ENCODE results near the gene ELOVL7. TPM values are rescaled to one million over a fixed set of nuclear protein-coding genes. Genes with fewer than 3 reads are reported as not detected.

ELOVL7 gene
- total RNA-seq, 1 experiment from 2014 or later = 2.5 TPM

- Histone ChIP-seq H3K9me3 (ENCODE audit: control insufficient read depth, low read depth, low read length) (no peaks in the 10 kb centered on the region), H3K18ac (ENCODE audit: insufficient read length, low read depth, low read length) (no peak overlapping the region), H2BK5ac (ENCODE audit: insufficient read length, low read length) (no peak overlapping the region), H2BK120ac (ENCODE audit: low read depth, low read length, poor library complexity, severe bottlenecking) (no peak overlapping the region), H2AFZ (ENCODE audit: low read length) (no peak overlapping the region), H3K14ac (ENCODE audit: insufficient read depth, low read length) (no peak overlapping the region), H4K91ac (ENCODE audit: insufficient read length, low read depth, low read length) (no peak overlapping the region), H2BK12ac (ENCODE audit: insufficient read length, low read depth, low read length) (no peak overlapping the region), H4K20me1 (ENCODE audit: control insufficient read depth, insufficient read depth, insufficient read length) (no peaks in the 10 kb centered on the region), H3K4ac (ENCODE audit: low read depth, low read length) (no peak overlapping the region), H3K79me1 (ENCODE audit: insufficient read depth, low read depth, low read length, poor library complexity, severe bottlenecking) (no peaks in the 10 kb centered on the region), H3K79me2 (ENCODE audit: insufficient read depth, low read length) (no peaks in the 10 kb centered on the region), H3K4me2 (ENCODE audit: insufficient read depth, insufficient read length, low read length) (no peak overlapping the region), H2AK5ac (ENCODE audit: insufficient read length, low read length) (no peak overlapping the region), H2BK20ac (ENCODE audit: low read depth, low read length, poor library complexity, severe bottlenecking) (no peak overlapping the region), H3K4me1 (ENCODE audit: insufficient read depth, low read length) (no peaks in the 10 kb centered on the region), H4K8ac (replicated peaks; ENCODE audit: insufficient read length, low read depth, low read length) (no peak overlapping the region), H3K9ac (ENCODE audit: extremely low read depth, insufficient read length, low read length) (no peak overlapping the region), H4K5ac (ENCODE audit: insufficient read length, low read depth, low read length) (no peak overlapping the region), H3K23me2 (ENCODE audit: insufficient read length, low read depth, low read length, poor library complexity, severe bottlenecking) (no peaks in the 10 kb centered on the region), H3K23ac (ENCODE audit: insufficient read length, low read depth, low read length) (no peak overlapping the region), H3K27me3 (ENCODE audit: insufficient read depth, low read length) (no peaks in the 10 kb centered on the region), H3T11ph (ENCODE audit: low read length) (no peak overlapping the region), H3K56ac (ENCODE audit: insufficient read length, low read depth, low read length) (no peak overlapping the region), H3K27ac (ENCODE audit: insufficient read length, low read depth, low read length) (no peak overlapping the region), H2BK15ac (ENCODE audit: low read depth, low read length) (no peak overlapping the region)
- peaks cover 0 to 4% of the 10 kb centered on the region in 2 experiments; a peak in 3 of 4 replicates for H3K4me1 Mint-ChIP-seq
- no peaks in the 10 kb centered on the region for H3K27me3 Mint-ChIP-seq (ENCODE audit: low read depth)
- no peak for TF ChIP-seq CTCF (conservative IDR thresholded peaks at IDR 0.05)
- no peak overlapping the region for H3K4me3 Mint-ChIP-seq
- DNase-seq = no peak
- H3K27ac Mint-ChIP-seq = no peak overlapping the region
- no CpG with 5 or more reads among the region's 3 CpGs for WGBS (ENCODE audit: extremely low coverage, insufficient read length, low lambda C conversion rate)
- no peaks in the 10 kb centered on the region; a peak in 1 of 5 replicates for H3K9me3 Mint-ChIP-seq
- H3K36me3 Mint-ChIP-seq (ENCODE audit: insufficient read depth in 1 of 3, low read depth in 3 of 3) = peaks cover 5 to 6% (median 6%) of the 10 kb centered on the region in 3 experiments; a peak in 5 of 7 replicates
Observed at GRCh38 chr5:60763061-60763460, 81.0 kb downstream of the ELOVL7 start.
